Cardiac fibroblast (primary cell): ENCODE results near the gene CPA4.

Experiments
- DNase-seq, 2 donors: peaks; one replicate each; pipeline versions ENCODE4 v3.0.0 to v3.0.0-alpha.2; 2010; ENCODE audit warnings: low read depth in 2 of 2
- H3K4me3 ChIP-seq, 2 donors: replicated peaks in 1 of 2; 1 replicate in 1 of 2; 2 replicates in 1 of 2; pipeline ENCODE4 v1.5.1; 2011; ENCODE audit warnings: low read depth in 2 of 2, low read length in 2 of 2, mild to moderate bottlenecking in 2 of 2, moderate library complexity in 1 of 2
- TF ChIP-seq, protein P1 (sequence below): IDR thresholded peaks from one replicate; pipeline ENCODE4 v1.5.1; 2011; ENCODE audit warnings: low read depth, mild to moderate bottlenecking, low read length, inconsistent platforms

CPA4 gene

DNA sequence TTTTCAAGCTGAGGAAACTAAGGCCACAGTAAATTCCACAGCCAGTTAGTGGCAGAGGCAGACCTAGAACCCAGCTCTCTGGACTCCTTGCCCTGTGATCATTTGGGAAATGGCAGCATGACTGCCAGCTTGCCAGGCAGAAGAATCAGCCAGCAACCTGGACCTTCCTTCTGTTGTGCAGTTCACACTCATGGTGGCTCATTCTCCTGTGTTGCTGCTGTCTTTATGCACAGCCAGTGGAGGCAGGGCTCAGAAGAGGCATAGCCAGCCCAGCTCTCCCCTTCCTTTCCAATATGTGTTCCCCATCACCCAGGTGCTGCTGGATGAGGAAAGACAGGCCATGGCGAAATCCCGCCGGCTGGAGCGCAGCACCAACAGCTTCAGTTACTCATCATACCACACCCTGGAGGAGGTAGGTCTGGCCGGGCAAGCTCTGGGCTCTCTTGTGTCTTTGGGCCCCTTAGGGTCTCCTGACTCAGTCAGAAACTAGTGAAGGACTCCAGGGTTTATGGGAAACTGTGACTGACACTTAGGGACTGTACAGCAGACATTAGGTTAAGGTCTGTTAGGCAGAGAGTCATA, 66.4 kb downstream of the CPA4 start:
- no peak for DNase-seq
- TF ChIP-seq, protein P1, sequence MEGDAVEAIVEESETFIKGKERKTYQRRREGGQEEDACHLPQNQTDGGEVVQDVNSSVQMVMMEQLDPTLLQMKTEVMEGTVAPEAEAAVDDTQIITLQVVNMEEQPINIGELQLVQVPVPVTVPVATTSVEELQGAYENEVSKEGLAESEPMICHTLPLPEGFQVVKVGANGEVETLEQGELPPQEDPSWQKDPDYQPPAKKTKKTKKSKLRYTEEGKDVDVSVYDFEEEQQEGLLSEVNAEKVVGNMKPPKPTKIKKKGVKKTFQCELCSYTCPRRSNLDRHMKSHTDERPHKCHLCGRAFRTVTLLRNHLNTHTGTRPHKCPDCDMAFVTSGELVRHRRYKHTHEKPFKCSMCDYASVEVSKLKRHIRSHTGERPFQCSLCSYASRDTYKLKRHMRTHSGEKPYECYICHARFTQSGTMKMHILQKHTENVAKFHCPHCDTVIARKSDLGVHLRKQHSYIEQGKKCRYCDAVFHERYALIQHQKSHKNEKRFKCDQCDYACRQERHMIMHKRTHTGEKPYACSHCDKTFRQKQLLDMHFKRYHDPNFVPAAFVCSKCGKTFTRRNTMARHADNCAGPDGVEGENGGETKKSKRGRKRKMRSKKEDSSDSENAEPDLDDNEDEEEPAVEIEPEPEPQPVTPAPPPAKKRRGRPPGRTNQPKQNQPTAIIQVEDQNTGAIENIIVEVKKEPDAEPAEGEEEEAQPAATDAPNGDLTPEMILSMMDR: no peak
- H3K4me3 ChIP-seq: no peak overlapping the region

GRCh38 chr7:130360518-130360917, 67.6 kb downstream of the CPA4 start:
- no peak for DNase-seq
- TF ChIP-seq, protein P1: no peak
- no peak overlapping the region for H3K4me3 ChIP-seq

GRCh38 chr7:130361681-130362080, 68.7 kb downstream of the CPA4 start:
- TF ChIP-seq, protein P1: no peak
- no peak for DNase-seq
- no peak overlapping the region for H3K4me3 ChIP-seq

GRCh38 chr7:130362251-130362816, 69.4 kb downstream of the CPA4 start:
- TF ChIP-seq, protein P1: no peak
- DNase-seq: no peak
- H3K4me3 ChIP-seq: no peak overlapping the region

GRCh38 chr7:130363026-130363847, 70.3 kb downstream of the CPA4 start:
- TF ChIP-seq, protein P1: no peak
- H3K4me3 ChIP-seq: no peak overlapping the region
- peak; percentile 89 to 98 for DNase-seq

GRCh38 chr7:130364451-130364850, 71.5 kb downstream of the CPA4 start:
- DNase-seq: no peak
- no peak overlapping the region for H3K4me3 ChIP-seq
- TF ChIP-seq, protein P1: no peak
